HFF-Myc (cell line): Measurements from ENCODE around the gene OTUB1.

Experiments used
- DNase-seq: peaks from one replicate; pipeline ENCODE4 v3.0.0-alpha.2; 2011; ENCODE audit warnings: low read depth; ENCODE audit errors: extremely low read depth
- H3K4me3 ChIP-seq: replicated peaks from 2 replicates; pipeline ENCODE4 v1.5.1; 2011; ENCODE audit warnings: low read depth, mild to moderate bottlenecking, control low read depth, low read length
- CTCF ChIP-seq: IDR thresholded peaks from 2 replicates; pipeline ENCODE4 v1.5.1; 2012; ENCODE audit warnings: mild to moderate bottlenecking, low read depth, low read length, control low read depth; ENCODE audit errors: missing control alignments

The OTUB1 gene

GRCh38 chr11:63999349-64000025 lies 13.2 kb downstream of the OTUB1 start:
- no peak overlapping the region for H3K4me3 ChIP-seq
- no peak for TF ChIP-seq CTCF
- no peak for DNase-seq

GRCh38 chr11:64000026-64000739 lies 13.9 kb downstream of the OTUB1 start:
- TF ChIP-seq CTCF = peak; percentile 55
- no peak for DNase-seq
- H3K4me3 ChIP-seq = no peak overlapping the region

GRCh38 chr11:64000740-64001483 lies 14.7 kb downstream of the OTUB1 start:
- H3K4me3 ChIP-seq = no peak overlapping the region
- DNase-seq = no peak
- no peak for TF ChIP-seq CTCF

GRCh38 chr11:64001484-64002420 lies 15.5 kb downstream of the OTUB1 start:
- DNase-seq = no peak
- TF ChIP-seq CTCF = no peak
- no peak overlapping the region for H3K4me3 ChIP-seq

- DNase-seq = no peak
- no peak for TF ChIP-seq CTCF
- H3K4me3 ChIP-seq = no peak overlapping the region
Measured at GRCh38 chr11:64003807-64004589, 17.8 kb downstream of the OTUB1 start.
